AG04450 (cell line): Measurements from ENCODE around the gene DPP9. TPM values are rescaled to one million over a fixed set of nuclear protein-coding genes. Genes with fewer than 3 reads are reported as not detected.
"Not testable (repeated sequence)": the region's sequence is repeated elsewhere in the genome, so short reads cannot be mapped to it uniquely, and the experiment has no call there.

Source experiments
- CTCF ChIA-PET: fragments of 300-600, 350-600 bp; formaldehyde crosslinking; extraction: SDS; loops from one replicate; lab custom pipeline; 2022; ENCODE audit warnings: antibody characterized with exemption, inconsistent platforms; lab: Charles Lee
- POLR2A ChIA-PET: fragments of 350-600 bp; formaldehyde crosslinking; extraction: SDS; loops from one replicate; lab custom pipeline; 2021; ENCODE audit warnings: antibody characterized with exemption, inconsistent platforms; lab: Yijun Ruan, JAX
- DNase-seq: peaks from one replicate; pipeline ENCODE4 v3.0.0-alpha.2; 2011; ENCODE audit warnings: low read depth, low spot score
- H3K27ac ChIP-seq: one replicate; pipeline ENCODE4 v1.5.1; 2012; ENCODE audit warnings: low read depth, low read length, control low read depth
- H3K27me3 ChIP-seq: one replicate; pipeline ENCODE4 v1.6.0; 2012; ENCODE audit warnings: low read length; ENCODE audit not compliant: control insufficient read depth, insufficient read depth
- H3K4me3 ChIP-seq: 2 replicates; pipeline ENCODE4 v1.5.1; 2011; ENCODE audit warnings: mild to moderate bottlenecking, low read depth, low read length, control low read depth
- H3K9me3 ChIP-seq: 2 replicates; pipeline ENCODE4 v1.5.1; 2012; ENCODE audit warnings: low read length; ENCODE audit not compliant: control insufficient read depth, insufficient read depth
- CTCF ChIP-seq: IDR thresholded peaks from 2 replicates; pipeline ENCODE4 v1.5.1; 2011; ENCODE audit warnings: low read depth, low read length, control low read depth, inconsistent platforms
- polyA plus RNA-seq: library from polyadenylated mRNA; depleted of rRNA; stranded (reverse); fragments of >200 nt; gene quantifications from 2 replicates; pipeline ENCODE4 v1.2.3, GENCODE V29; 2011

Gene DPP9
- polyA plus RNA-seq, 1 experiment, result 5.6 TPM

- CTCF ChIA-PET, result no interaction called here
- no peaks in the 10 kb centered on the region for H3K27me3 ChIP-seq
- no peak for TF ChIP-seq CTCF
- peak overlapping the region; percentile 39 for H3K27ac ChIP-seq
- DNase-seq, result no peak
- H3K9me3 ChIP-seq, result peaks cover 9% of the 10 kb centered on the region; the same call in 1 of the 2 replicates
- H3K4me3 ChIP-seq, result no peak overlapping the region
- POLR2A ChIA-PET, result no interaction called here
Observed at GRCh38 chr19:4717191-4717965, 6.3 kb downstream of the DPP9 start.

GRCh38 chr19:4715529-4716221 is 8.0 kb downstream of the DPP9 start:
- ChIA-PET POLR2A (no interaction called here), CTCF (no interaction called here)
- H3K4me3 ChIP-seq, result no peak overlapping the region
- no peak overlapping the region for H3K27ac ChIP-seq
- no peak for TF ChIP-seq CTCF
- no peak for DNase-seq
- H3K9me3 ChIP-seq, result peaks cover 13% of the 10 kb centered on the region; the same call in 1 of the 2 replicates
- H3K27me3 ChIP-seq, result no peaks in the 10 kb centered on the region

GRCh38 chr19:4715178-4715528 is 8.5 kb downstream of the DPP9 start:
- H3K27ac ChIP-seq, DNase-seq, H3K4me3 ChIP-seq, H3K27me3 ChIP-seq, CTCF ChIA-PET, POLR2A ChIA-PET: not testable (repeated sequence)
- peaks cover 13% of the 10 kb centered on the region; the same call in 1 of the 2 replicates for H3K9me3 ChIP-seq

- H3K4me3 ChIP-seq, result no peak overlapping the region
- H3K27ac ChIP-seq, result peak overlapping the region; percentile 57
- POLR2A ChIA-PET, result interaction anchor here (0.6 to 1.5 kb wide), 3 partner anchors 8 to 198 kb away, joined by 4 to 5 read pairs (median 4); no protein-coding TSS in a partner anchor
- DNase-seq, result no peak
- CTCF ChIA-PET, result no interaction called here
- TF ChIP-seq CTCF, result no peak
- H3K27me3 ChIP-seq, result no peaks in the 10 kb centered on the region
- H3K9me3 ChIP-seq, result peaks cover 13% of the 10 kb centered on the region; the same call in 1 of the 2 replicates
Observed at GRCh38 chr19:4714016-4714415, 9.6 kb downstream of the DPP9 start.

GRCh38 chr19:4713384-4713951 is 10.2 kb downstream of the DPP9 start:
- H3K27ac ChIP-seq, result peak overlapping the region; percentile 57
- CTCF ChIA-PET, result interaction anchor here (0.6 kb wide), 1 partner anchor 98 kb away, joined by 9 read pairs; no protein-coding TSS in a partner anchor

More at GRCh38 chr19:4713384-4713951, 10.2 kb downstream of the DPP9 start:
- POLR2A ChIA-PET, result interaction anchor here (0.6 to 1.5 kb wide), 3 partner anchors 9 to 198 kb away, joined by 4 to 5 read pairs (median 4); no protein-coding TSS in a partner anchor
- no peak for TF ChIP-seq CTCF
- H3K27me3 ChIP-seq, result no peaks in the 10 kb centered on the region
- no peak overlapping the region for H3K4me3 ChIP-seq
- H3K9me3 ChIP-seq, result peaks cover 13% of the 10 kb centered on the region; the same call in 1 of the 2 replicates
- peak; percentile 58 for DNase-seq
